Ammon's horn (tissue), 1 donor: ENCODE data around the gene MIPOL1.
"Not testable (repeated sequence)": the region's sequence is repeated elsewhere in the genome, so short reads cannot be mapped to it uniquely, and the experiment has no call there.

Source experiments
- DNase-seq: peaks from one replicate; pipeline ENCODE4 v3.0.0-alpha.2; 2016; ENCODE audit warnings: low spot score

MIPOL1 gene

DNA sequence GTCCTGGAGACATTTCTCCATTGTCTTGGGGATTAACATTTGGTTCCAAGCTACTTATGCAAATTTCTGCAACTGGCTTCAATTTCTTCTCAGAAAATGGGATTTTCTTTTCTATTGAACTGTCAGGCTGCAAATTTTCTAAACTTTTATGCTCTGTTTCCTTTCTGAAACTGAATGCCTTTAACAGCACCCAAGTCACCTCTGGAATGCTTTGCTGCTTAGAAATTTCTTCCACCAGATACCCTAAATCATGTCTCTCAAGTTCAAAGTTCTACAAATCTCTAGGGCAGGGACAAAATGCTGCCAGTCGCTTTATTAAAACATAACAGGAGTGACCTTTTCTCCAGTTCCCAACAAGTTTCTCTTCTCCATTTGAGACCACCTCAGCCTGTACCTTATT is 264.7 kb downstream of the MIPOL1 start:
- DNase-seq: not testable (repeated sequence)

DNA sequence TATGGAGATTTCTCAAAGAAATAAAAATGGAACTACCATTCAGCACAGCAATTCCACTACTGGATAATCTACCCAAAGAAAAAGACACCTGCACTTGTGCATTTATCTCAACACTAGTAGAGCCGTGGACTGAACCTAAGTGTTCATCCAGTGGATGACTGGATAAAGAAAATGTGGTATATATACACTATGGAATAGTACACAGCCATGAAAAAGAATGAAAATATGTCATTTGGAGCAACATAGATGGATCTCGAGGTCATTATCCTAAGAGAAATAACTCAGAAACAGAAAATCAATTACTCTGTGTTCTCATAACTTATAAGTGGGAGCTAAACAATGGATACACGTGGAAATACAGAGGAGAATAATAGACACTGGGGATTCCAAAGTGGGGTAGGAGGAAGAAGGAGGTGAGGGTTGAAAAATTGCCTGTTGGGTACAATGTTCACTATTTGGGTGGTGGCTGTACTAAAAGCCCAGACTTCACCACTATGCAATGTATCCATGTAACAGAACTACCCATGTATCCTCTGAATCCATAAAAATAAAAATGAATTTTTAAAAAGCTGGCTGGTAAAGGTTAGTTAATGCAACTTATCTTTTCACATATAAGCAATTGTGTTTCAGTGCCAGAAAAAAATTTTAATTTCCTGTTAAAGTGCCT is 266.6 kb downstream of the MIPOL1 start:
- DNase-seq: no peak

DNA sequence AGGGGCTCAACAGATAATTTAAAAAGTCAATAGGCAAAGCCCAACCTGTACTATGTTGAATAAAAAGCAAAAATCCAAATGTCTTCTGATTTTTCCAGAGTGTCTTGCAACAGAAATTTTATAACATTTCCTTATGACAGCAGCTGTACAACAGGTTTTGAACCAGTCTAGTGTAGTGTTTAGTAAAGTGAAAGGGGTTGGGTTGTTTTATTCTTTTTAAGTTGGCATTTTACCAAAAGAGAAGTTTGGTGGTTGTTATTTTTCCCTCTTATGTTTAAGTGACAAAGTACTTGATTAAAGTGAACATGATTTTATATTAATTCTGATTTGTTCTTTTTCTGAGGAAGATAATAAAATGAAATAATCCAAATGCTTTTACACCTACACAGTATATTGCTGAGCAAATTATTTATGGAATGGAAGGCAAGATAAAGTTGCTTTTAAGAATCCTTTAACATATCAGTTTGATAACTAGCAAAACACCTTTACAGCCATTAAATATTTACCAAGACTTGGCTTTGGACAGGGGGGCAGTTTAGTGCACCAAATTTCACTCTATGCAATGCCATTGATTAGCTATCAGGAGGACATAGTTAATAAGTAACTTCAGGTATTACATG is 268.4 kb downstream of the MIPOL1 start:
- no peak for DNase-seq

GRCh38 chr14:37466623-37467088 is 268.9 kb downstream of the MIPOL1 start:
- no peak for DNase-seq

DNA sequence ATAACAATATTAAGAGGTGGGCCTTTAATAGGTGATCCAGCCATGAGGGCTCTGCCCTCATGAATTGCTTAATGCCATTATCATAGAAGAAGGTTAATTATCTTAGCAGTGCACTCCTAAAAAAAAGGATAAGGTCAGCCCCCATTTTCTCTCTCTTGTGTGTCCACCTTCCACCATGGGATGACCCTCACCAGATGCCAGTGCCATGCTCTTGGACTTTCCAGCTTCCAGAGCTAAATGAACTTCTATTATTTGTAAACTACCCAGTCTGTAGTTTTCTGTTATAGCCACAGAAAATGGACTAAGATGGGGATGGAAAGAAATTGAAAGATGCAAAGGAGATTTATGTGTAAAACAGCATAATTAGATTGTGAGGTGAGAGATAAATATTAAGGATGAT is 271.9 kb downstream of the MIPOL1 start:
- DNase-seq: no peak

GRCh38 chr14:37470251-37470650 is 272.5 kb downstream of the MIPOL1 start:
- DNase-seq: no peak

DNA sequence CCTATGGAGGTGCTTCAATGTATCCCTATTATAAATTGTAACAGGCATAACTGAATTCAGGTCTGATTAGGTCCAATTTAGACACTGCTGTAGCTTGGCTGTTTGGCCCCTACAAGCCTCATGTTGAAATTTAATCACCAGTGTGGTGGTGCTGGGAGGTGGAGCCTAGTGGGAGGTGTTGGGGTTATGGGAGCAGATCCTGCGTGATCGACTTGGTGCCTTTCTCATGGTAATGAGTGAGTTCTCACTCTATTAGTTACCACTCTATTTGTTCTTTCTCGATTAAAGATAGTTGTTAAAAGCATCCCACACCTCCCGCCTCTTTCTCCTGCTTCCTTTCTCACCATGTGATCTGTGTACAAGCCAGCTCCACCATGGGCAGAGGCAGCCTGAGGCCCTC is 275.2 kb downstream of the MIPOL1 start:
- DNase-seq: peak; percentile 3

DNA sequence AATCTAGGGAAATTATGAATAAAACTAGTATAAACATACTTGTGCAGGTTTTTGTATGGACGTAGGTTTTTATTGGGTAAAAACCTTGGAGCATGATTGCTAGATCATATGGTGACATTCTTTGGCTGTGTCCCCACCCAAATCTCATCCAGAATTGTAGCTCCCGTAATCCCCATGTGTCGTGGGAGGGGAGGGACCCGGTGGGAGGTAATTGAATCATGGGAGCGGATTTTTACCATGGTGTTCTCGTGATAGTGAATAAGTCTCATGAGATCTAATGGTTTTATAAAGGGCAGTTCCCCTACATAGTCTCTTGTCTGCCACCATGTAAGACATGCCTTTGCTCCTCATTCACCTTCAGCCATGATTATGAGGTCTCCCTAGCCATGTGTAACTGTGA is 276.5 kb downstream of the MIPOL1 start:
- DNase-seq: no peak

GRCh38 chr14:37480446-37481290 is 282.9 kb downstream of the MIPOL1 start:
- DNase-seq: no peak

- DNase-seq: no peak
Measured at GRCh38 chr14:37482428-37482827, 284.7 kb downstream of the MIPOL1 start.

- DNase-seq: no peak
Measured at GRCh38 chr14:37483672-37484071, 285.9 kb downstream of the MIPOL1 start.

DNA sequence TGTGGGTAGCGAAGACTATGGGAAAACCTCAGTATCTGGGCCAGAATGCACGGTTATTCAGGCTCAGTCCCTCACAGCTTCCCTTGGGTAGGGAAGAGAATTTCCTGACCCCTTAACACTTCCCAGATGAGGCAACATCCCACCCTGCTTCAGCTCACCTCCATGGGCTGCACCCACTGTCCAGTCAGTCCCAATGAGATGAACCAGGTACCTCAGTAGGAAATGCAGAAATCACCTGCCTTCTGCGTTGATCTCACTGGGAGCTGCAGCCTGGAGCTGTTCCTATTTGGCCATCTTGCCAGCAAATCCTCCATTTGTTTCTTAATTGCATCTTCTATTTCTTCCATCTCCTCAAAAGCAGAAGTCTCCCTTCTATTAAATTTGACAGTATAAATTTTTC is 292.9 kb downstream of the MIPOL1 start:
- no peak for DNase-seq

DNA sequence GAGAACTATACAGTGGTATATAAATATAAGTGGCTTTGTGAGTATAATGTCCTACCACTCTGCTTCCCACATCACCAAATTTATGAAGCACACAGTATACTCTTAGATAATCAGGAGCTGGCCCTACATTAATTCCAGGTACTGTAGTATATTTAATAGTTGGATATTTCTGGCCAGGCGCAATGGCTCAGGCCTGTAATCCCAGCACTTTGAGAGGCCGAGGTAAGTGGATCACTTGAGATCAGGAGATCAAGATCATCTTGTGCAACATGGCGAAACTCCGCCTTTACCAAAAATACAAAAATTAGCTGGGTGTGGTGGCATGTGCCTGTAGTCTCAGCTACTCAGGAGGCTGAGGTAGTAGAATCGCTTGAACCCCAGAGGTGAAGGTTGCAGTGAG is 293.3 kb downstream of the MIPOL1 start:
- no peak for DNase-seq

DNA sequence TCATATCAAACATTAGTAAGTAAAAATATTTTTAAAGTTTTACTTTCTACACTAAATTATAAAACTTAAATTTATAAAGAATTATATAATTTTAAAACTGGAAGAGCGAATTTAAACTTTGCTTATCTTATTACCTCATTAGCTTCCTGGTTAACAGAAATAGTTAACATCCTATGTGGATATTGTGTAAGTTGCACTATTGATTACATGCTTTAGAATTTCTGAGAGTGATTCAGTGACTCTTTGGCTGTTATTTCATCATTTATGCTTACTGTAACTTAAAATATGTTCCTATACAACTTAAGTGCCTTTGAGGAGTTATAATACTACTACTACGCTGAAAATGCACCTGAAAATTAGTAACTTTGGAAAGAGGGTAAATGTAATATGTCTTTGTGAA is 295.9 kb downstream of the MIPOL1 start:
- DNase-seq: no peak

GRCh38 chr14:37497422-37497821 is 299.7 kb downstream of the MIPOL1 start:
- no peak for DNase-seq

DNA sequence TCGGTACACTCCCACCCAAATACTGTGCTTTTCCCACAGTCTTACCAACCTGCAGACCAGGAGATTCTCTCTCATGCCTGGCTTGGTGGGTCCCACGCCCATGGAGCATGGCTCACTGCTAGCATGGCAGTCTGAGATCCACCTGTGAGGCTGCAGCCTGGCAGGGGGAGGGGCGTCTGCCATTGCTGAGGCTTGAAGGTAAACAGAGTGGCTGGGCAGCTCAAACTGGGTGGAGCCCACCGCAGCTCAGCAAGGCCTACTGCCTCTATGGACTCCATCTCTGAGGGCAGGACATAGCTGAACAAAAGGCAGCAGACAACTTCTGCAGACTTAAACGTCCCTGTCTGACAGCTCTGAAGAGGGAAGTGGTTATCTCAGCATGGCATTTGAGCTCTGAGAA is 304.1 kb downstream of the MIPOL1 start:
- no peak for DNase-seq

- DNase-seq: no peak
Measured at GRCh38 chr14:37508503-37508902, 310.8 kb downstream of the MIPOL1 start.

- no peak for DNase-seq
Measured at GRCh38 chr14:37512173-37512572, 314.4 kb downstream of the MIPOL1 start.

DNA sequence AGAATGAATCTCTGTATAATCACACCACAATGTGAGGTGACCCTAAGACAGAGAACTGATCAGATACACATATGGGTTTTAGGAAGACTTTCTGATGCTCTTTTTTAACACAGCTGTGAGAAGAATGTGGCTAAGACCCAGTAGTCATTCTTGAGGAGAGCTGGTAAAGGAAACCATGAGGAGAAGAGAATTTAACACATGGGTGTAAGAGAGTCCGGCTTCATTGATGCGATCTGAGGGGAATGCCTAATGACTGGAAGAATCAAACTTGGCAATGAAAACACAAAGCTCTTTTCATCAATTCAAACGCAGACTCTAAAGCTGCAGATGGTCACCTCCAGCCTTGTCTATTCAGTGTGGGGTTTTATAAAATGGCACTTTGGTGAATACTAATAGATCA is 318.0 kb downstream of the MIPOL1 start:
- DNase-seq: peak; percentile 5

GRCh38 chr14:37526994-37527393 is 329.3 kb downstream of the MIPOL1 start:
- DNase-seq: no peak

- no peak for DNase-seq
Measured at GRCh38 chr14:37539992-37540391, 342.3 kb downstream of the MIPOL1 start.

DNA sequence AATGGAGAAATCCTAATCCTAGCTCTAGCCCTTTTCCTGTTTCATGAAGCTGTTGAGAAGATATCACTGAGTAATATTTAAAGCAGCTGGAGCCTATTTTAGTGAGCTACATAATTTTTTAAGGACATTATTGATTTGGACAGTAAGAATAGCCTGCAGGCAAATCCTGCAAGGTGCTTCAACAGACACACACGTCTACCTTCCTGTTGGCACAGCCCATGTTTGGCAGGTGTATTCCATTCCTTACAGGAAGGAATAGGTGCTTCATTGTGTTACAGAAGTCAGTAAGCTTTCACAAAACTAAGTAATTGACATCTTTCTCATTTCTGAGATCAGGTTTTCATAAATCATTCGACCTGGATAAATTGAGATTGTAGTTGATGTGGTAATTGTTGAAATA is 346.7 kb downstream of the MIPOL1 start:
- no peak for DNase-seq

- DNase-seq: no peak
Measured at GRCh38 chr14:37545174-37545573, 347.4 kb downstream of the MIPOL1 start.
